ACC112 (cell line): ENCODE data around the gene TMEM72.

Source experiments
- H2AFZ ChIP-seq: fragments of 200-600 bp; sonication (generic); one replicate; pipeline ENCODE4 v1.6.0; 2017; ENCODE audit warnings: antibody characterized with exemption, low read length; ENCODE audit not compliant: unreplicated experiment
- H3K27ac ChIP-seq: fragments of 200-600 bp; sonication (generic); 2 replicates; pipeline ENCODE4 v1.5.1; 2014; ENCODE audit warnings: low read depth, mild to moderate bottlenecking, antibody characterized with exemption, low read length, moderate library complexity
- H3K27me3 ChIP-seq: fragments of 200-600 bp; sonication (generic); 2 replicates; pipeline ENCODE4 v1.6.1; 2014; ENCODE audit warnings: mild to moderate bottlenecking, antibody characterized with exemption, low read length, moderate library complexity, mixed read lengths; ENCODE audit not compliant: insufficient read depth
- H3K36me3 ChIP-seq: fragments of 200-600 bp; sonication (generic); 2 replicates; pipeline ENCODE4 v1.6.1; 2016; ENCODE audit warnings: mild to moderate bottlenecking, antibody characterized with exemption, low read length, moderate library complexity, mixed read lengths; ENCODE audit not compliant: insufficient read depth
- H3K4me1 ChIP-seq: fragments of 200-600 bp; sonication (generic); one replicate; pipeline ENCODE4 v1.6.1; 2016; ENCODE audit warnings: low read length, mixed read lengths; ENCODE audit not compliant: insufficient read depth, unreplicated experiment, control insufficient read depth
- H3K4me3 ChIP-seq: fragments of 200-600 bp; sonication (generic); 2 replicates; pipeline ENCODE4 v1.5.1; 2014; ENCODE audit warnings: mild to moderate bottlenecking, low read depth, low read length
- H3K79me2 ChIP-seq: fragments of 200-600 bp; sonication (generic); one replicate; pipeline ENCODE4 v1.6.0; 2016; ENCODE audit warnings: low read length; ENCODE audit not compliant: control insufficient read depth, unreplicated experiment, insufficient read depth

The TMEM72 gene

DNA sequence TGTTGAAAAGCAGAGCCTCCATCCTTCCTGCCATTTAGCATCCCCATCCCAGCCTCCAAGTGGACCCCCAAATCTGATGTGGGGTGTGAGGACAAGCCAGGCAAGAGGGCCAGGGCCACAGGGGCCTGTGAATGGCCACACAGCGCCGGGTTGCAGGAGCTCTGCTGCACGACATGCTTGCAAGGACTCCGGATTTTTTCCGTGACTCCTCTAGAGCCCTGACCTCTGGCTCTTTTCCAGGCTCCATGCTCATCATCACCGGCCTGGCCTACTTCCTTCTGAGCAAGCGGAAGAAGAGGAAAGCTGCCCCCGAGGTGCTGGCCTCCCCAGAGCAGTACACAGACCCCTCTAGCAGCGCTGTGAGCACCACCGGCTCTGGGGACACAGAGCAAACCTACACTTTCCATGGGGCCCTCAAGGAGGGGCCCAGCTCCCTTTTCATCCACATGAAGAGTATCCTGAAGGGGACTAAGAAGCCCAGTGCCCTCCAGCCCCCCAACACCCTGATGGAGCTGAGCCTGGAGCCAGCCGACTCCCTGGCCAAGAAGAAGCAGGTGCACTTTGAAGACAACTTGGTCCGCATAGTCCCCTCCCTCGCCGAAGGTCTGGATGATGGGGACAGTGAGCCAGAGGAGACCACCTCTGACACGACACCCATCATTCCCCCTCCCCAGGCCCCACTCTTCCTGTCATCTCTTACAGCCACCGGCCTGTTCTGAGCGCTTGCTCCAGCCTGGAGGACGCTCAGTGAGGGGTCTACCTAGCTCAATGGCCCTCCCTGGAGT lies 23.5 kb downstream of the TMEM72 start:
- H3K4me3 ChIP-seq, result no peak overlapping the region
- no peaks in the 10 kb centered on the region for H3K79me2 ChIP-seq
- H3K27me3 ChIP-seq, result no peaks in the 10 kb centered on the region
- peaks cover 7% of the 10 kb centered on the region for H3K4me1 ChIP-seq
- no peak overlapping the region for H3K27ac ChIP-seq
- H3K36me3 ChIP-seq, result no peaks in the 10 kb centered on the region
- no peak overlapping the region for H2AFZ ChIP-seq

DNA sequence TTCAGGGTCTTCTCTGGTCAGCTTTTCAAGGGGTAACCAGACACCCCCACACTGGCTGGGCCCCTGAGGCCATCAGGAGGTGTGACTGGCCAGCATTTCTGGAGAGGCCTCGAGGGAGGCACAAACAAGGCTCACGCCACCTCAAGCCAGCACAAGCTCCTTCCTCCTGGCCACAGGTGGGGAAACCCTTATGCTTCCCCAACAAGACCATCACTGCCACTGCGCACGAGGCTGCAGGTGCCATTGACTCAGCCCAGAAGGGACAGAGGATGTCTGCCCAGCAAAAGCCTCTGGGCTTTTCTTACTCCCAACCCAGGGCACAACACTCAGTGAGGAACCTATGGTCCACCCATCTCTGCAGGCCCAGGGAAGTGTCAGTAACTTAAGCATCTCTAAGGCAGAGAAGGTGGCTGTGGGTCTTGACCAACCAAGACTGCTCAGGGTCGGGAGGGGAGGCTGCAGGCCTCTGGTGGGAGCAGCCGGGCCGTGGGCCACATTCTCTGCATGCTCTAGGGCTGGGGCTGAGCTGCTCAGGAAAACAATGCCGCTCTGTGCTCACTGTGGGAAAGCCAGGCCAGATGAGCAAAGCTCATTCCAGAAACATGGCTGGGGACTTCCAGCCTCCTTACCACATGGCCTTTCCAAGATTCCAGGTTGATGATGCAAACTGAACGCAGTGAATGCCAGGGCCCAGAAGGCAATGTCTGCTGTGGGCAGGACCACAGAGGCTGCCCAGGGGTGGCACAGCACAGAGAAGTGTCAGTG lies 24.2 kb downstream of the TMEM72 start:
- Histone ChIP-seq H3K79me2 (no peaks in the 10 kb centered on the region), H2AFZ (no peak overlapping the region), H3K27ac (no peak overlapping the region), H3K4me3 (no peak overlapping the region), H3K36me3 (no peaks in the 10 kb centered on the region), H3K27me3 (no peaks in the 10 kb centered on the region), H3K4me1 (peaks cover 7% of the 10 kb centered on the region)

DNA sequence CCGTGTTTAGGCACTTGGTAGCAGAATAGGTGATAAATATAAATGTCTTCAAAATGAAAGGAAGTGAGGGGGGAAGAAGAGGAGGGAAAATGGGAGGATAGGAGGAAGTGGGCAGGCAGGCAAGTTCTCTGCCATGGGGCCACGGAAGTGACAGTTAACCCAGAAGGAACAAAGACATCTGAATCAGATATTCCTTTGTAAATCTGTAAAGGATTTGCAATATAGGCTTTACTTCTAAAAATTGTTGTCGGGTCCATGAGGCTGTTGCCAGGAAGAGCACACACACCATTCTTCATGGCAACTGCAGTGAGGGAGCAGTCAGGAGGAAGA lies 24.8 kb downstream of the TMEM72 start:
- H3K27ac ChIP-seq, result no peak overlapping the region
- H3K4me1 ChIP-seq, result peaks cover 7% of the 10 kb centered on the region
- H2AFZ ChIP-seq, result no peak overlapping the region
- H3K27me3 ChIP-seq, result no peaks in the 10 kb centered on the region
- no peaks in the 10 kb centered on the region for H3K79me2 ChIP-seq
- H3K4me3 ChIP-seq, result no peak overlapping the region
- no peaks in the 10 kb centered on the region for H3K36me3 ChIP-seq

DNA sequence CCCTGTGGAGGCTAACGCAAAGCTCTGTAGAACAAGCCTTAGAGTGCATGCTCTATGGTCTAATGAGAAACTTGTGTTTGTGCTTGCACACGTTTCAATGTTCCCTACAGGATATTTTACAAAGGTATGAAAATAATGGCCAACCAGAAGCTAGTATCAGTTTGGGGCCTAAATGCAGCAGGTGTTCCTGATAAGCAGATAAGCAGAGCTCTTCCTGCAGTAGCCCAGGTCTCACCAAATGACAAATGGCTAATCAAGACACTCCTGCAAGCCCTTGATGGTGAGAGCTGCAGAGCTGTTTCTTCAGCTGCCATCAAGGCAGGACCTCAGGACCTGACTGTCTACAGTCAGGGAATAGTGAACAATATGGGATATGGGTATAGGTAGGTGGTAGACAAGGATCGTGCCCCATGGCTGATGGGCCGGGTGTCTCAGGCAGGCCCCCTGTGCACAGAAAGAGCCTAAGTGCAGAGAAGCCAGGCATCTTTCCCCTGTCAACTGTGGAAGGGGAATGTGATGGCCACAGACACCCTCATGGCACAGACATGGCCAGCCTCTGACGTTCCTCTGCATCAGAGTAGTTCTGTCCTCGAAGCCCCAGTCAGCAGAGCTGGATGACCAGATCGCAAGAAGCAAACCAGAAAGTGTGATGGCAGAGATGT lies 25.3 kb downstream of the TMEM72 start:
- H3K4me1 ChIP-seq, result peaks cover 7% of the 10 kb centered on the region
- no peaks in the 10 kb centered on the region for H3K79me2 ChIP-seq
- H3K27me3 ChIP-seq, result no peaks in the 10 kb centered on the region
- H3K4me3 ChIP-seq, result no peak overlapping the region
- no peaks in the 10 kb centered on the region for H3K36me3 ChIP-seq
- H2AFZ ChIP-seq, result no peak overlapping the region
- no peak overlapping the region for H3K27ac ChIP-seq

DNA sequence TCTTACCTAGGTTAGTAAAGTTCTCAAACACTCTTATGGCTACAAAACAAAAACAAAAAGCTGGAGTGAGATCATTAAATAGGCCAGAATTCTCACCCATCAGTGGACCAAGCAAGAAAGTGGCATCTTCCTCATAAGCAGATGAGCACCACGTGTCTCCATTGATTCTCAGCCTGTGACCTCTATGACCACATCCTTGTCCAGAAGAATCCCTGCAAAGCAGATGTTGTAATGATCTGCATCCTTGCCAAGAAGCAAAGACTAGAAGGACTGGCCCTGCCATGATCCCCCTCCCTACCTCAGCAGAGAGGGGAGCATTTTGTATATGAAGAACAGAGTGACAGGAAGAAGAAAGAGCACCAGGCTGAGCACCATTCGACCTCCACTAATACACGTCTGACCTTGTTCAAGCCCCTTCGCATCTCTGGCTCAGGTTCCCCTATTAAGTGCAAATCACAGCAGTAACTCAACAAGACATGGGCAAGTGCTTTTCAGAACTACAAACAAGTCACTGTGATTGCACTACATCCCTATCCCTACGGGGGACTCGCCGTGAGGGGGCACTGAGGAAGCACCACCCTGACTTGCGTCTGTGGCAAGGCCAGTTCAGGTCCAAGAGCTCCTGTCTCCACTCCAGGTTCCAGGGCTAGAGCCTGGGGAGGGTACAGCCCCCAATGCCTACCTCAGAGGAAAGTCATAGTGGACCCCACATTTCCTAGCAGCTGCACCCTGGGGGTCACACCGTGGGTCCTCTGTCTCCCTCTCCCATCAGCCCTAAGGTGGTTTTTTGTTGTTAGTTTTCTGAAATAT lies 26.3 kb downstream of the TMEM72 start:
- Histone ChIP-seq H3K79me2 (no peaks in the 10 kb centered on the region), H3K36me3 (no peaks in the 10 kb centered on the region), H3K4me1 (peaks cover 7% of the 10 kb centered on the region), H3K27me3 (no peaks in the 10 kb centered on the region), H3K4me3 (no peak overlapping the region), H2AFZ (no peak overlapping the region), H3K27ac (no peak overlapping the region)

DNA sequence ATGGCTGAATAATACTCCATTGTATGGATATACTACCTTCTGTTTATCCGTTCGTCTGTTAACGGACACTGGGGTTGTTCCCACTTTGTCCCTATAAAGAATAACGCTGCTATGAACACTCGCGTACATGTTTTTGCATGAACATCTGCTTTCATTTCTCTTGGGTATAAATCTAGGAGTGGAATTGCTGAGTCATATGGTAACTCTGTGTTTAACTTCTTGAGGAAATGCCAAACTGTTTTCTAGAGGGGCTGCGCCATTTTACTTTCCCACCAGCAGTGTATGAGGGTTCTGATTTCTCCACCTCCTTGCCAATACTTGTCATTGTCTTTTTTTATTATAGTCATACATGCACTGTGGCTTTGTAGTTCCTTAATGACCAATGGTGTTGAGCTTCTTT lies 27.8 kb downstream of the TMEM72 start:
- Histone ChIP-seq H3K79me2 (no peaks in the 10 kb centered on the region), H3K4me1 (peaks cover 7% of the 10 kb centered on the region), H2AFZ (no peak overlapping the region), H3K27ac (no peak overlapping the region), H3K4me3 (no peak overlapping the region), H3K27me3 (no peaks in the 10 kb centered on the region), H3K36me3 (no peaks in the 10 kb centered on the region)

DNA sequence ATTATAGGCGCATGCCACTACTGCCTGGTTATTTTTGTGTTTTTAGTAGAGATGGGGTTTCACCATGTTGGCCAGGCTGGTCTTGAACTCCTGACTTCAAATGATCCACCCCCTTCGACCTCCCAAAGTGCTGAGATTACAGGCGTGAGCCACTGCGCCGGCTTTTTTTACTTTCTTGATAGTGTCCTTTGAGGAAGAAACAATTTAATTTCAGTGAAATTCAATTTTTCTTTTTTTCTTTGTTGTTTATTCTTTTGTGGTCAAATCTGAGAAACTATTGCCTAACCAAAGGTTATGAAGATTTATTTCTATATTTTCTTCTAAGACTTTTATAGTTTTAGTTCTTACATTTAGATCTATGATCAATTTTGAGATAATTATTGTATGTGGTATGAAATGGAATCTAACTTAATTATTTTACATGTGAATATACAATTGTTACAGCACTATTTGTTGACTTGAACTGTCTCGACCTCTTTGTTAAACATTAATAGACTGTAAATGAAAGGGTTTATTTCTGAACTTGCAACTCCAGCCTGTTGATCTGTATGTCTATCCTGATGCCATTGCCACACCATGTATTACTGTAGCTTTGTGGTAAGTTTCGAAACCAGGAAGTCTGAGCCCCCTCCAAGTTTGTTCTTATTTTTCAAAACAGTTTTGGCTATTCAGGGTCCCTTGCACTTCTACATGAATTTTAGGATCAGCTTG lies 28.7 kb downstream of the TMEM72 start:
- Histone ChIP-seq H3K36me3 (no peaks in the 10 kb centered on the region), H2AFZ (no peak overlapping the region), H3K79me2 (no peaks in the 10 kb centered on the region), H3K27ac (no peak overlapping the region), H3K4me1 (peaks cover 7% of the 10 kb centered on the region), H3K4me3 (no peak overlapping the region), H3K27me3 (no peaks in the 10 kb centered on the region)

DNA sequence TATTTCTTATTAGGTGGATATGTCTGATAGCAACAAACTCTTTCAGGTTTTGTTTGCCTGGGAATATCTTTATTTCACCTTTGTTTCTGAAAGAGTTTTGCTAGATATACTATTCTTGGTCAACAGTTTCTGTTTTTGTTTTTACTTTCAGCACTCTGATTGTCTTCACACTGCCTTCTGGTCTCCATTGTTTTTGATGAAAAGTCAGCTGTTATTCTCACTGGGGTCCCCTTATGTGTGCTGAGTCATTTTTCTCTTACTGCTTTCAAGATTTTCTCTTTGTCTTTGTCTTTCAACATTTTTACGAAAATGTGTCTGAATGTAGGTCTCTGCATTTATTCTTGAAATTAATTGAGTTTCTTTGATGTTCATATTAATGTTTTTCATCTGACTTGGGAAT lies 33.2 kb downstream of the TMEM72 start:
- Histone ChIP-seq H3K4me3 (no peak overlapping the region), H3K27ac (no peak overlapping the region), H2AFZ (no peak overlapping the region), H3K4me1 (no peaks in the 10 kb centered on the region), H3K36me3 (no peaks in the 10 kb centered on the region), H3K27me3 (no peaks in the 10 kb centered on the region), H3K79me2 (no peaks in the 10 kb centered on the region)

DNA sequence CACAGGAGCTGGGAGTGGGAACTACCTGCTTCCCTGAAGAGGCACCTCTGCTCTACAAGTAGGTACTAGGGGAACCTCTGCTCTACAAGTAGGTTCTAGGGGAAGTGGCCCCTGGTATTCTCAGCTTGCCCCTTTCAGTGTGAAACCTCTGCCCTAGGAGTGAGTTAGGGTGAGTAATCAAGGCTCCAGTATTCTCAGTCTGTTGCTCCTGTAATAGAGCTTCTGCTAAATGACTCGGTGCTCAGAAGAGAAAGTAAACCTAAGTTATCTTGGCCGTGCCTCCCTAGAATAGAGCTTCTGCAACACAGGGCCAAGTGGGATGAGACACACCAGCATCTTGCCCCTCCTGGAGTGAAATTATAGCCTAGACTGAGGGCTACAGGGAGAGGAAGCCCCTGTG lies 35.1 kb downstream of the TMEM72 start:
- no peaks in the 10 kb centered on the region for H3K27me3 ChIP-seq
- H2AFZ ChIP-seq, result no peak overlapping the region
- H3K79me2 ChIP-seq, result no peaks in the 10 kb centered on the region
- no peaks in the 10 kb centered on the region for H3K36me3 ChIP-seq
- no peaks in the 10 kb centered on the region for H3K4me1 ChIP-seq
- no peak overlapping the region for H3K4me3 ChIP-seq
- H3K27ac ChIP-seq, result no peak overlapping the region
